CD4-positive, alpha-beta T cell treated with Interferon gamma for 1 hour (primary cell): ENCODE results near the gene PFKFB4.
"Not testable (repeated sequence)": the region's sequence is repeated elsewhere in the genome, so short reads cannot be mapped to it uniquely, and the experiment has no call there.

Experiments used
- DNase-seq: peaks from one replicate; pipeline ENCODE4 v3.0.0-alpha.2; 2020

Gene PFKFB4

DNA sequence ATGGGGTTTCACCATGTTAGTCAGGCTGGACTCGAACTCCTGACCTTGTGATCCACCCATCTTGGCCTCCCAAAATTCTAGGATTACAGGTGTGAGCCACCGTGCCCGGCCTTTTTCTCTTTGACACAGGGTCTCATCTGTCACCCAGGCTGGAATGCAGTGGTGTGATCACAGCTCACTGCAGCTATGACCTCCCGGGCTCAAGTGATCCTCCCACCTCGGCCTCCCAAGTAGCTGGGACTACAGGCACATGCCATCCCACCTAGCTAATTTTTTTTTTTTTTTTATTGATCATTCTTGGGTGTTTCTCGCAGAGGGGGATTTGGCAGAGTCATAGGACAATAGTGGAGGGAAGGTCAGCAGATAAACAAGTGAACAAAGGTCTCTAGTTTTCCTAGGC is 73.8 kb downstream of the PFKFB4 start:
- not testable (repeated sequence) for DNase-seq

GRCh38 chr3:48480891-48481290 is 75.7 kb downstream of the PFKFB4 start:
- not testable (repeated sequence) for DNase-seq

- DNase-seq: peak; percentile 53
Observed at GRCh38 chr3:48478626-48479555, 77.7 kb downstream of the PFKFB4 start.

- no peak for DNase-seq
Observed at GRCh38 chr3:48477959-48478520, 78.6 kb downstream of the PFKFB4 start.

- no peak for DNase-seq
Observed at GRCh38 chr3:48476426-48477053, 80.1 kb downstream of the PFKFB4 start.

DNA sequence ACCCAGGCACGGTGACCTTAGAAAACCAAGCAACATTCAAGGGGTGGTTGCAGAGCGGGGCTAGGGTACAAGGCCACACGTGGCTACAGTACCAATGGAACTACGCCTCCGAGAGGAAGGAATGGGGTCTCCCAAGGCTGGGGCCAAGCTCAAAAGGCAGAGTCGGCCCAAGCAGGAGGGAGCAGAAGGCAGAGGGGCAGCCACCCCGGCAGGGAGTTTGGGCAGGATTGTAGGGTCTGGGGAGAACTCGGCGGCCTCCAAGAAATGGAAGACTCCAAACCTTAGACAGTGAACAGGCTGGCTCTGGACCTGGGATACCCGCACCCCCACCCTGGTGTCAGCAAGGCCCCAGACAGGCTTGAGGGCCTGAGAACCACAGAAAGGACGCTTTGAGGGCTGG is 81.4 kb downstream of the PFKFB4 start:
- DNase-seq: no peak

GRCh38 chr3:48474619-48475018 is 82.0 kb downstream of the PFKFB4 start:
- no peak for DNase-seq

GRCh38 chr3:48474031-48474430 is 82.6 kb downstream of the PFKFB4 start:
- not testable (repeated sequence) for DNase-seq

- DNase-seq: no peak
Observed at GRCh38 chr3:48473617-48473952, 83.0 kb downstream of the PFKFB4 start.

DNA sequence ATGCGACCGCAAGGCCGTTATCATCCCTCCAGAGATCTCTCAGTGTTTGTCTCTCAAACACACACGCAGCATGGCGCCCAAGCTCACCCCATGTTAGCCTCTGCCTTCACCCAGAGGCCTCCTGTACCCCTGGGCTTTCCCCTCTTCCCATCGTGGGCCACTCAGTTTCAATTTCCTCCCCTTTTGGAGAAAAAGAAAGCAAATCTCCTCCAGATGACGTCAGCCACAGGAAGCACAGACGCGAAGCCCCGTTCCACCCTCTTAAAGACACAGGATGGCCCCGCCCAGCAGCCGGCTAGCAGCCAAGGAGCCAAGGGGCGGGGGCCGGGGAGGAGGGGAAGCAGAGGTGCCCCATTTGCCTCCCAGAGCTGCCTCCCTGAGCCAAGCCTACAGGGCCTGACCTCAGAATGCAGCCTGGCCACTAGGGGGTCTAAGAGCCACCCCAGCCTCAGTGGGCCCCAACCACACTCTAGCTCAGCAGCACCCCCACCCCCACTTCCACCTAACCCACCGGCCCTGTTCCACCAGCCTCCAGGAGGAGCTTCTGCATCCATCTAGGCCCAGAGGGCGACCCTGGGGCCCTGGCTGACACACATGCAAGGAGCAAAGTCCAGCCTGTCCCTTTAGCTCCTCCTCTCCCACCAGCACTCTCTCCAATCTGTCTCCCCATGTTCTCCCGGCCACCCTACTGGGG is 83.5 kb downstream of the PFKFB4 start:
- peak; percentile 97 for DNase-seq

DNA sequence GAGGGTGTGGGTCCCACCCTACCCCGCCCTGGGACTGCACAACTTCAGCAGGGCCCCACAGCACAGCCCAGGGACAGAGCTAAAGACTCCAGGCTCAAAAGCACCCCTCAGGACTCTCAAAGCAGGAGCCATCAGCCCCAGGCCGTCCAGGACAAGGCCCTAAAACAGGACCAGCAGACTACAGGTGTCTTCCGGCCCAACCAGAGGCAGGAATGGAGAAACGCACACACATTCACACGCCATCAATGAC is 84.0 kb downstream of the PFKFB4 start:
- no peak for DNase-seq

DNA sequence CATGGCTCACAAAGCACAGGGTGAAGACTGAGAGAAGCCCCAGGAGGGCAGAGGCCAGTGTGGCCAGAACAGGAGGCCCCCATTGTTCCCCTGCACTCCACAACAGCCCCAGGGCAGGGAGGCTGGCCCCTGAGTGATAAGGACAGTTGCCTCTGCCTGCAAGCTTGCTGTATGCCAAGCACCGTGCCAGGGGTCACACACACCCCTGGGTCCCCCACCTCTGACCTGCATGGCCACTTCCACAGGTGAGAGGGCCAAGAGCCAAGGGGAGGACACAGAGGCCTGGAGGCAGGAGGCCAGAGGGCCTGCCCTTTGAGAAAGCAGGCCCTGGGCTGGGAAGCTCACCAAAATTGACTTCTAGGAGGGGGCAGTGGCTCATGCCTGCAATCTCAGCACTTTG is 86.3 kb downstream of the PFKFB4 start:
- DNase-seq: no peak

- no peak for DNase-seq
Observed at GRCh38 chr3:48469046-48469915, 87.3 kb downstream of the PFKFB4 start.

DNA sequence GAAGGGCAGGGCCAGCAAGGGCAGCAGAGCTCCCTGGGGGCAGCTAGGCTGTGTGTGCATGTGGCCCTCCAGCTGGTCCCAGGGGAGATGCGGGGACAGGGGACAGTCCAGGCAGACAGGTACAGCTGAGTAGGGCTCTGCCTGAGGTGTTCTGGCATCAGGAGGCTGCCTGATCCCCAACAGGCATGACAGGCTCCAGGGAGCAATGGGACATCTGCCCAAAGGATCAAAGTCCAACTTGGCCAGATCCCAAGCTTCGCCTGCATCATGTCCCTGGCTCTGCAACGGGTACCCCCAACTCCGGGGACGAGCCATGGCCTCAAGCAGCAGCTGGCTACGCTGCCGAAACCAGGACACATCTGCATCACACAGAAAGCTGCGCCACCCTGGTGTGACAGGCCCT is 88.3 kb downstream of the PFKFB4 start:
- no peak for DNase-seq
